ENCODE results near the gene C12orf60.

C12orf60 gene

GRCh38 chr12:14784471-14784870, 19.0 kb upstream of the C12orf60 start:
- Histone ChIP-seq H3K9me3 (ENCODE audit: severe bottlenecking) (no peaks in the 10 kb centered on the region), H3K4me1 (ENCODE audit: insufficient read depth, poor library complexity, severe bottlenecking) (no peaks in the 10 kb centered on the region), H3K27me3 (ENCODE audit: insufficient read depth, poor library complexity, severe bottlenecking) (no peaks in the 10 kb centered on the region), H3K4me3 (ENCODE audit: severe bottlenecking) (no peak overlapping the region), H3K36me3 (ENCODE audit: low read depth) (peaks cover 31% of the 10 kb centered on the region), H3K27ac (ENCODE audit: poor library complexity, severe bottlenecking) (no peak overlapping the region)
- DNase-seq (ENCODE audit: low spot score) = no peak
- TF ChIP-seq CTCF (IDR thresholded peaks at IDR 0.05; ENCODE audit: poor library complexity, severe bottlenecking) = no peak
- no peak for ATAC-seq (ENCODE audit: low read depth)

DNA sequence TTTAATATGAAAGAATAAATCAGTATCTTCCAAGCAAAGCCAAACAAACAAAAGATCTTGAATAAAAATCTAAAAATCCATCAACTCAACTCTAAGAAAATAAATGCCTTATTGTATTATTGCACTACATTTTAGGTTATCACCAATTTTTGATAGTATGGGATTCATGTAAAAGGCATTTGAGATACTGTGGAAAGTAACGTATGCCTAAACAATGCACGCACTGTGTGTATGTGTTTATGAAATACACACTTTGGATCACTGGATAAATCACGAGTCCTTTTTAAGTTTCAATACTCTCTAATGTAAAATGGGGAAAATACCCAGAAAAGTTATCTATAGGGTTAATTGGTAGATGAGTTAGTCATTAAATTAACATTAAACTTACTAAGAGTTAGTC, 17.9 kb upstream of the C12orf60 start:
- no peaks in the 10 kb centered on the region for H3K27me3 ChIP-seq (ENCODE audit: insufficient read depth, poor library complexity, severe bottlenecking)
- H3K36me3 ChIP-seq (ENCODE audit: low read depth) = peaks cover 40% of the 10 kb centered on the region
- no peak overlapping the region for H3K4me3 ChIP-seq (ENCODE audit: severe bottlenecking)
- ATAC-seq (ENCODE audit: low read depth) (no peak), DNase-seq (ENCODE audit: low spot score) (no peak)
- H3K27ac ChIP-seq (ENCODE audit: poor library complexity, severe bottlenecking) = no peak overlapping the region
- H3K4me1 ChIP-seq (ENCODE audit: insufficient read depth, poor library complexity, severe bottlenecking) = no peaks in the 10 kb centered on the region
- no peaks in the 10 kb centered on the region for H3K9me3 ChIP-seq (ENCODE audit: severe bottlenecking)
- no peak for TF ChIP-seq CTCF (IDR thresholded peaks at IDR 0.05; ENCODE audit: poor library complexity, severe bottlenecking)

GRCh38 chr12:14795028-14795448, 8.4 kb upstream of the C12orf60 start:
- ATAC-seq (ENCODE audit: low read depth) (no peak), DNase-seq (ENCODE audit: low spot score) (no peak)
- H3K36me3 ChIP-seq (ENCODE audit: low read depth) = peaks cover 72% of the 10 kb centered on the region
- no peaks in the 10 kb centered on the region for H3K4me1 ChIP-seq (ENCODE audit: insufficient read depth, poor library complexity, severe bottlenecking)
- H3K4me3 ChIP-seq (ENCODE audit: severe bottlenecking) = no peak overlapping the region
- TF ChIP-seq CTCF (IDR thresholded peaks at IDR 0.05; ENCODE audit: poor library complexity, severe bottlenecking) = no peak
- H3K27me3 ChIP-seq (ENCODE audit: insufficient read depth, poor library complexity, severe bottlenecking) = no peaks in the 10 kb centered on the region
- H3K27ac ChIP-seq (ENCODE audit: poor library complexity, severe bottlenecking) = no peak overlapping the region
- no peaks in the 10 kb centered on the region for H3K9me3 ChIP-seq (ENCODE audit: severe bottlenecking)

DNA sequence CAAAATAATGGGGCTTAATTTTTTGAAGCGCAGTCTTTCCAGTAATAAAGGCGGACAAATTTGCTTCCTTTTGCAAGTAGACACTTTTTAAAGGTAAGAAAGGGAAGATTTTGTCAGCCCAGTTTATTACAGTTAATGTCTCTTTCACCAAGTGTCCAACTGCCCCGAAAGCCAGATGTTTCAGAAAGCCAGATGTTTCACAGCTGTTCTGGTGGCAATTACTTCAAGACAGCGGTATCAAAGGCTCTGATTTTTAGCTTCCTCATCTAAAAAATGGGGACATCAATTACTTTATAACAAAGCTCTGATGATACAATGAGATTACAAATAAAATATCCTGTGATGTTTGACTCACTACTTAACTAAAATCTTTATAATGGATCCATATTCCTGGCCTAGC, 1.2 kb upstream of the C12orf60 start:
- H3K4me1 ChIP-seq (ENCODE audit: insufficient read depth, poor library complexity, severe bottlenecking) = no peaks in the 10 kb centered on the region
- H3K27ac ChIP-seq (ENCODE audit: poor library complexity, severe bottlenecking) = no peak overlapping the region
- no peaks in the 10 kb centered on the region for H3K27me3 ChIP-seq (ENCODE audit: insufficient read depth, poor library complexity, severe bottlenecking)
- no peak for TF ChIP-seq CTCF (IDR thresholded peaks at IDR 0.05; ENCODE audit: poor library complexity, severe bottlenecking)
- H3K36me3 ChIP-seq (ENCODE audit: low read depth) = peaks cover 47% of the 10 kb centered on the region
- no peaks in the 10 kb centered on the region for H3K9me3 ChIP-seq (ENCODE audit: severe bottlenecking)
- ATAC-seq (ENCODE audit: low read depth) (no peak), DNase-seq (ENCODE audit: low spot score) (no peak)
- H3K4me3 ChIP-seq (ENCODE audit: severe bottlenecking) = peak overlapping the region; percentile 94

DNA sequence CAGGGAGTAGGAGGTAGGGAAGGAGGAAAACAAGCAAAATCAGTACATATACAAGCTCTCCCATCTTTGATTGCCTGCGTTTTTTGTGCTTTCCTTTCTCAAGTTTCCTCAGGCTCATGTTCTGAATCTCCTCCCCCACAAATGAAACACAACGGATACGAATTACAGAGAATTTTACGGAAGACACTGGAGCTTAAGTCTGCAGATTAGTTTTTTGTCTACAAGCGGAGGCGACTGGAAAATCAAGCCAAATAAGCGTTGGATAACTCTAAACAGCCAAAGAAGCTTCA, 804 bp upstream of the C12orf60 start:
- no peak for DNase-seq (ENCODE audit: low spot score)
- Histone ChIP-seq H3K4me3 (ENCODE audit: severe bottlenecking) (peak overlapping the region; percentile 94), H3K9me3 (ENCODE audit: severe bottlenecking) (no peaks in the 10 kb centered on the region), H3K4me1 (ENCODE audit: insufficient read depth, poor library complexity, severe bottlenecking) (no peaks in the 10 kb centered on the region), H3K27me3 (ENCODE audit: insufficient read depth, poor library complexity, severe bottlenecking) (no peaks in the 10 kb centered on the region), H3K36me3 (ENCODE audit: low read depth) (peaks cover 43% of the 10 kb centered on the region), H3K27ac (ENCODE audit: poor library complexity, severe bottlenecking) (peak overlapping the region; percentile 40)
- no peak for ATAC-seq (ENCODE audit: low read depth)
- TF ChIP-seq CTCF (IDR thresholded peaks at IDR 0.05; ENCODE audit: poor library complexity, severe bottlenecking) = no peak
